GM10266 (cell line): ENCODE results near the gene ANAPC13.

Experiments
- DNase-seq: peaks from one replicate; pipeline ENCODE4 v3.0.0; 2012; ENCODE audit errors: extremely low spot score
- CTCF ChIP-seq: IDR thresholded peaks from 2 replicates; pipeline ENCODE4 v1.5.1; 2012; ENCODE audit warnings: mild to moderate bottlenecking, low read depth; ENCODE audit not compliant: control insufficient read depth, insufficient read depth; ENCODE audit errors: missing control alignments

The ANAPC13 gene

DNA sequence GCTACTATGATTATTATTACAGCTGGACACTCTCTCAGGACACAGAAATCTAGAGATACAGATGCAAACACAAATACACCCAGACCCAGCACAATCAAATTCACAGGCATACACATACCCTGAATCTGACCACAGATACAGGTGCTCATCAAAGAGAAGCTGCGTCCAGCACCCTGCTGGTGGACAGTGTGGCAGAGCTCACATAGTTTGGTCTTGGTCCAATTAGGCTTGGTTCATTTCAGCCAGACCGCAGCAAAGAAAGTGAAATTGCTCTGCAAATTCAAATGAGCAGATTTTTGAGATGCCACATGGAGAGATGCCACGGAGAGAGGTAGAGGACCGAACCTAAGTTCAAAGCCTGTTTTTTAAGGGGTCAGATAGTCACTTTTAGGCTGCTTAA, 55.6 kb downstream of the ANAPC13 start:
- TF ChIP-seq CTCF = no peak
- DNase-seq = no peak

GRCh38 chr3:134428401-134428800, 57.4 kb downstream of the ANAPC13 start:
- TF ChIP-seq CTCF = no peak

More at GRCh38 chr3:134428401-134428800, 57.4 kb downstream of the ANAPC13 start:
- DNase-seq = no peak
